Neuronal stem cell (in vitro differentiated cells): Measurements from ENCODE around the gene AGBL3.
"Not testable (repeated sequence)": the region's sequence is repeated elsewhere in the genome, so short reads cannot be mapped to it uniquely, and the experiment has no call there.

Experiments used
- DNase-seq: peaks from one replicate; pipeline ENCODE4 v3.0.0-alpha.2; 2013; ENCODE audit warnings: low spot score
- H2AFZ ChIP-seq: one replicate; pipeline ENCODE4 v1.6.1; 2013; ENCODE audit warnings: mild to moderate bottlenecking, low read length, inconsistent platforms
- H2AK5ac ChIP-seq: 2 replicates; pipeline ENCODE4 v1.6.1; 2013; ENCODE audit warnings: low read depth, mild to moderate bottlenecking, inconsistent platforms, low read length, moderate library complexity, mixed read lengths
- H2BK120ac ChIP-seq: 2 replicates; pipeline ENCODE4 v1.6.1; 2013; ENCODE audit warnings: low read depth, mild to moderate bottlenecking, inconsistent platforms, low read length, moderate library complexity, mixed read lengths
- H2BK12ac ChIP-seq: one replicate; pipeline ENCODE4 v1.6.1; 2013; ENCODE audit warnings: low read length, inconsistent platforms
- H2BK15ac ChIP-seq: 2 replicates; pipeline ENCODE4 v1.6.1; 2013; ENCODE audit warnings: mild to moderate bottlenecking, low read length, inconsistent platforms, mixed read lengths
- H2BK5ac ChIP-seq: one replicate; pipeline ENCODE4 v1.6.1; 2013; ENCODE audit warnings: inconsistent platforms, mild to moderate bottlenecking, low read length, moderate library complexity
- H3K14ac ChIP-seq: one replicate; pipeline ENCODE4 v1.6.1; 2013; ENCODE audit warnings: low read length, inconsistent platforms
- H3K18ac ChIP-seq: 2 replicates; pipeline ENCODE4 v1.6.1; 2013; ENCODE audit warnings: low read length, inconsistent platforms
- H3K23ac ChIP-seq: 2 replicates; pipeline ENCODE4 v1.6.1; 2013; ENCODE audit warnings: low read depth, mild to moderate bottlenecking, mixed read lengths, low read length, inconsistent platforms; ENCODE audit not compliant: poor library complexity
- H3K27ac ChIP-seq: replicated peaks from 3 replicates; pipeline ENCODE4 v1.5.1; 2013; ENCODE audit warnings: low read length, inconsistent platforms
- H3K27me3 ChIP-seq, 3 experiments: 2 replicates each; pipeline ENCODE4 v1.6.1; 2013; ENCODE audit warnings: low read length in 3 of 3, mild to moderate bottlenecking in 2 of 3, inconsistent platforms in 1 of 3, low read depth in 1 of 3, mixed read lengths in 1 of 3, moderate library complexity in 1 of 3; ENCODE audit not compliant: control insufficient read depth in 3 of 3, insufficient read depth in 3 of 3
- H3K36me3 ChIP-seq, 2 donors: replicated peaks in 1 of 2; 2 replicates each; pipeline ENCODE4 v1.6.1; 2013; ENCODE audit warnings: low read length in 2 of 2; ENCODE audit not compliant: control insufficient read depth in 2 of 2, insufficient read depth in 2 of 2
- H3K4ac ChIP-seq: 2 replicates; pipeline ENCODE4 v1.6.1; 2013; ENCODE audit warnings: inconsistent platforms, mild to moderate bottlenecking, low read length, moderate library complexity
- H3K4me1 ChIP-seq, 2 donors: 1 replicate in 1 of 2; 2 replicates in 1 of 2; pipeline ENCODE4 v1.6.1; 2013; ENCODE audit warnings: low read length in 2 of 2, low read depth in 1 of 2; ENCODE audit not compliant: control insufficient read depth in 2 of 2, insufficient read depth in 1 of 2
- H3K4me2 ChIP-seq: one replicate; pipeline ENCODE4 v1.6.1; 2013; ENCODE audit warnings: mild to moderate bottlenecking, low read length, inconsistent platforms; ENCODE audit not compliant: insufficient read depth, poor library complexity, severe bottlenecking
- H3K4me3 ChIP-seq, 2 donors: 2 replicates each; pipeline ENCODE4 v1.5.1; 2013; ENCODE audit warnings: low read length in 2 of 2, mild to moderate bottlenecking in 2 of 2, inconsistent platforms in 1 of 2, moderate library complexity in 1 of 2
- H3K79me1 ChIP-seq: one replicate; pipeline ENCODE4 v1.6.1; 2013; ENCODE audit warnings: low read depth, mild to moderate bottlenecking, inconsistent platforms, low read length, moderate library complexity
- H3K9ac ChIP-seq: one replicate; pipeline ENCODE4 v1.6.1; 2013; ENCODE audit warnings: mild to moderate bottlenecking, low read depth, low read length, inconsistent platforms; ENCODE audit not compliant: poor library complexity
- H3K9me3 ChIP-seq, 2 donors: replicated peaks in 1 of 2; 2 replicates each; pipeline versions ENCODE3 to v1.6.1; 2013; ENCODE audit warnings: low read length in 2 of 2, mild to moderate bottlenecking in 2 of 2, inconsistent platforms in 1 of 2, low read depth in 1 of 2, mixed read lengths in 1 of 2, moderate library complexity in 1 of 2; ENCODE audit not compliant: control insufficient read depth in 2 of 2, insufficient read depth in 1 of 2
- H4K8ac ChIP-seq: one replicate; pipeline ENCODE4 v1.6.1; 2013; ENCODE audit warnings: low read depth, mild to moderate bottlenecking, inconsistent platforms, low read length, moderate library complexity
- H4K91ac ChIP-seq: one replicate; pipeline ENCODE4 v1.6.1; 2013; ENCODE audit warnings: low read length, low read depth, mild to moderate bottlenecking, inconsistent platforms; ENCODE audit not compliant: poor library complexity
- WGBS, 2 donors: extraction: QIAGEN DNeasy Blood & Tissue Kit; methylation state at CpG; one replicate each; pipeline ENCODE4 v1.1.7; 2013; ENCODE audit warnings: missing lambda C conversion rate in 2 of 2, mixed read lengths in 1 of 2; ENCODE audit not compliant: insufficient read length in 2 of 2, insufficient replicate concordance in 1 of 2; ENCODE audit errors: extremely low coverage in 2 of 2; 5-methylcytosine and 5-hydroxymethylcytosine counted together

The AGBL3 gene

GRCh38 chr7:135114622-135115021 lies 128.3 kb downstream of the AGBL3 start:
- Histone ChIP-seq H3K9me3 (no peaks in the 10 kb centered on the region), H2BK15ac (no peak overlapping the region), H3K36me3 (peaks cover 0 to 2% of the 10 kb centered on the region in 2 donors), H3K4me2 (no peak overlapping the region), H2BK5ac (no peak overlapping the region), H3K4ac (no peak overlapping the region), H3K18ac (no peak overlapping the region), H2BK120ac (no peak overlapping the region), H3K14ac (no peak overlapping the region), H3K4me1 (peaks cover 0 to 6% of the 10 kb centered on the region in 2 donors), H3K4me3 (no peak overlapping the region), H3K79me1 (no peaks in the 10 kb centered on the region), H3K27me3 (no peaks in the 10 kb centered on the region), H2AK5ac (no peak overlapping the region), H4K8ac (no peak overlapping the region), H2AFZ (no peak overlapping the region), H2BK12ac (no peak overlapping the region), H4K91ac (no peak overlapping the region), H3K9ac (no peak overlapping the region), H3K23ac (no peak overlapping the region), H3K27ac (no peak overlapping the region)
- no peak for DNase-seq
- no CpG with 5 or more reads among the region's 1 CpG for WGBS, 2 donors

GRCh38 chr7:135117096-135117495 lies 130.8 kb downstream of the AGBL3 start:
- Histone ChIP-seq H3K9me3 (no peaks in the 10 kb centered on the region), H3K36me3 (peaks cover 0 to 2% of the 10 kb centered on the region in 2 donors), H3K27me3 (no peaks in the 10 kb centered on the region), H3K23ac (no peak overlapping the region), H3K4me3 (no peak overlapping the region), H2BK15ac (no peak overlapping the region), H4K91ac (no peak overlapping the region), H3K79me1 (peaks cover 2% of the 10 kb centered on the region), H2BK120ac (no peak overlapping the region), H3K4me2 (no peak overlapping the region), H2BK12ac (no peak overlapping the region), H2AK5ac (no peak overlapping the region), H2BK5ac (no peak overlapping the region), H3K27ac (no peak overlapping the region), H4K8ac (no peak overlapping the region), H3K4me1 (peaks cover 0 to 6% of the 10 kb centered on the region in 2 donors), H3K18ac (no peak overlapping the region), H3K9ac (no peak overlapping the region), H3K14ac (no peak overlapping the region), H3K4ac (no peak overlapping the region), H2AFZ (no peak overlapping the region)
- no peak for DNase-seq
- no CpG with 5 or more reads among the region's 1 CpG for WGBS, 2 donors

DNA sequence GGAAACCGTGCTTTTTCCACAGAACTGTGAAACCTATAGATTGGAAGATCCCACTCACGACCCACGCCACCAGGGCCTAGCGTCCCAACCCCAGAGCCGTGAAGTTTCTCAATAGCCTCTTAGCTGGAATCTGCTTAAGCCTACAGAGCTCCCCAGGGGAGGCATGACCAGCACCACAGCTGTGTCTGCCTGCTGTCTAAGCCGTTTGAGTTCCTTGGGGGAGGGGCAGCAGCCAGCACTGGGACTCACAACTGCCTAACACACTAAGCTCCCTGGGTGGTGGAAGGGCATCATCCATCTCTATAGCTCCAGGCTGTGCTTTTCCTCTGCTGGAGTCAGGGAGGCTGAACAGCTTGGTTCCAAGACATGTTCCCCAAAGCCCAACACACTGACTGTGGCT lies 135.6 kb downstream of the AGBL3 start:
- H3K23ac ChIP-seq: no peak overlapping the region
- WGBS, 2 donors: no CpG with 5 or more reads among the region's 6 CpGs

GRCh38 chr7:135124631-135125030 lies 138.3 kb downstream of the AGBL3 start:
- H3K4me1 ChIP-seq, H3K9ac ChIP-seq, H3K9me3 ChIP-seq, DNase-seq, H2BK12ac ChIP-seq, H2AK5ac ChIP-seq, H3K14ac ChIP-seq, H2BK5ac ChIP-seq, H3K36me3 ChIP-seq, H2AFZ ChIP-seq, H2BK15ac ChIP-seq, H4K91ac ChIP-seq, H3K27ac ChIP-seq, H3K4me2 ChIP-seq, H2BK120ac ChIP-seq, H4K8ac ChIP-seq, H3K4ac ChIP-seq, H3K79me1 ChIP-seq, H3K23ac ChIP-seq, H3K18ac ChIP-seq, H3K27me3 ChIP-seq, H3K4me3 ChIP-seq: not testable (repeated sequence)
- no CpG with 5 or more reads among the region's 3 CpGs for WGBS, 2 donors

More for the DNA sequence above, 135.6 kb downstream of the AGBL3 start:
- DNase-seq: no peak
- Histone ChIP-seq H3K36me3 (no peaks in the 10 kb centered on the region), H4K91ac (no peak overlapping the region), H2AFZ (no peak overlapping the region), H2BK120ac (no peak overlapping the region), H3K9ac (no peak overlapping the region), H2BK5ac (no peak overlapping the region), H2BK12ac (no peak overlapping the region), H3K4me1 (peaks cover 0 to under 1% of the 10 kb centered on the region in 2 donors), H3K9me3 (no peaks in the 10 kb centered on the region), H3K27ac (no peak overlapping the region), H3K18ac (no peak overlapping the region), H3K14ac (no peak overlapping the region), H3K4me2 (no peak overlapping the region), H3K27me3 (no peaks in the 10 kb centered on the region), H2BK15ac (no peak overlapping the region), H3K4ac (no peak overlapping the region), H3K4me3 (no peak overlapping the region), H3K79me1 (peaks cover 3% of the 10 kb centered on the region), H2AK5ac (no peak overlapping the region), H4K8ac (no peak overlapping the region)
